HepG2 (cell line): ENCODE data around the gene KCNAB2. TPM values are rescaled to one million over a fixed set of nuclear protein-coding genes. Genes with fewer than 3 reads are reported as not detected.

Experiments used
- ATAC-seq: fragments of 200-7000 bp; cut with Tn5 transposase; 3 replicates; pipeline ENCODE4 v1.9.1; 2020; ENCODE audit warnings: mild to moderate bottlenecking, moderate library complexity
- BruUV-seq: library from RNA; stranded (reverse); fragments of 400-500 nt; replicated peaks from 2 replicates; lab custom pipeline; 2021; lab: Mats Ljungman, UMichigan
- CTCF ChIA-PET: fragments of 300-600 bp; formaldehyde crosslinking; extraction: SDS; loops from one replicate; lab custom pipeline; 2021; ENCODE audit warnings: low total read pairs, inconsistent platforms, low intra/inter-chr PET ratio; lab: Yijun Ruan, JAX
- POLR2A ChIA-PET: fragments of 350-600 bp; sonication (Branson Sonifier 250); formaldehyde crosslinking; loops from one replicate; lab custom pipeline; 2020; ENCODE audit warnings: antibody characterized with exemption, inconsistent platforms; lab: Yijun Ruan, JAX
- DNase-seq: peaks from one replicate; pipeline ENCODE4 v3.0.0-alpha.2; 2015; ENCODE audit warnings: low spot score
- FAIRE-seq: peaks from 3 replicates; lab custom pipeline; 2011; peaks lifted over from hg19 to GRCh38; lab: Jason Lieb, UNC
- H2AFZ ChIP-seq: one replicate; pipeline ENCODE4 v1.6.1; 2011; ENCODE audit warnings: low read length, inconsistent platforms
- H3K27ac ChIP-seq: fragments of 300-600 bp; 3 replicates; pipeline ENCODE4 v1.8.0; 2011; ENCODE audit warnings: mixed run types, mild to moderate bottlenecking, mixed read lengths, low read length, inconsistent platforms; ENCODE audit not compliant: insufficient read depth; ENCODE audit errors: extremely low read length
- H3K27me3 ChIP-seq, 2 experiments: fragments of 200-600 bp in 1 of 2; 2 replicates in 1 of 2; 3 replicates in 1 of 2; pipeline versions ENCODE4 v1.6.0 to v1.8.0; 2011; ENCODE audit warnings: low read length in 2 of 2, mild to moderate bottlenecking in 2 of 2, moderate library complexity in 2 of 2, inconsistent platforms in 1 of 2; ENCODE audit not compliant: insufficient read depth in 2 of 2, control insufficient read depth in 1 of 2
- H3K36me3 ChIP-seq, 2 experiments: fragments of 200-600 bp in 1 of 2; replicated peaks in 1 of 2; 2 replicates in 1 of 2; 3 replicates in 1 of 2; pipeline versions ENCODE4 v1.5.1 to v1.8.0; 2011; ENCODE audit warnings: low read length in 2 of 2, inconsistent platforms in 1 of 2; ENCODE audit not compliant: insufficient read depth in 2 of 2, control insufficient read depth in 1 of 2
- H3K4me1 ChIP-seq: 2 replicates; pipeline ENCODE4 v1.5.1; 2012; ENCODE audit warnings: low read length, inconsistent platforms; ENCODE audit not compliant: insufficient read depth
- H3K4me2 ChIP-seq: 2 replicates; pipeline ENCODE4 v1.6.0; 2011; ENCODE audit warnings: low read depth, low read length, inconsistent platforms
- H3K4me3 ChIP-seq, 3 experiments: fragments of 200-600 bp in 1 of 3; sonication (generic), shearing (Covaris generic) in 1 of 3; replicated peaks in 1 of 3; 2 replicates each; pipeline ENCODE4 v1.5.1; 2011 to 2016; ENCODE audit warnings: low read length in 3 of 3, inconsistent platforms in 2 of 3, low read depth in 2 of 3, mild to moderate bottlenecking in 2 of 3, control low read depth in 1 of 3, mixed read lengths in 1 of 3; ENCODE audit not compliant: insufficient read depth in 1 of 3
- H3K79me2 ChIP-seq: one replicate; pipeline ENCODE4 v1.6.1; 2011; ENCODE audit warnings: low read length, inconsistent platforms; ENCODE audit not compliant: insufficient read depth
- H3K9ac ChIP-seq: 2 replicates; pipeline ENCODE4 v1.6.0; 2011; ENCODE audit warnings: mild to moderate bottlenecking, low read depth, low read length, inconsistent platforms; ENCODE audit not compliant: insufficient read depth
- H3K9me3 ChIP-seq: 2 replicates; pipeline ENCODE4 v1.5.1; 2012; ENCODE audit warnings: mild to moderate bottlenecking, low read length
- H4K20me1 ChIP-seq: 2 replicates; pipeline ENCODE4 v1.6.0; 2011; ENCODE audit warnings: inconsistent platforms, mild to moderate bottlenecking, low read length, moderate library complexity; ENCODE audit not compliant: insufficient read depth
- ARNT ChIP-seq: fragments of 450-650 bp; IDR thresholded peaks from 2 replicates; pipeline ENCODE4 v1.6.1; 2017
- ELK4 ChIP-seq: sonication (generic); formaldehyde crosslinking; IDR thresholded peaks from 2 replicates; pipeline ENCODE4 v1.9.0; 2021; ENCODE audit warnings: missing genetic modification reagents, borderline replicate concordance
- HMGXB3 ChIP-seq: sonication (generic); formaldehyde crosslinking; IDR thresholded peaks from 2 replicates; pipeline ENCODE4 v1.4.0; 2020; ENCODE audit warnings: missing genetic modification reagents, borderline replicate concordance
- MEF2D ChIP-seq: sonication (generic); formaldehyde crosslinking; IDR thresholded peaks from 2 replicates; pipeline ENCODE4 v1.5.1; 2020; ENCODE audit warnings: mild to moderate bottlenecking, missing genetic modification reagents
- TFDP1 ChIP-seq: IDR thresholded peaks from 2 replicates; pipeline ENCODE4 v1.6.1; 2016; ENCODE audit warnings: missing compliant biosample characterization, missing genetic modification reagents, borderline replicate concordance
- TRIM22 ChIP-seq: fragments of 450-650 bp; IDR thresholded peaks from 2 replicates; pipeline ENCODE4 v1.6.1; 2017
- ZBTB49 ChIP-seq: sonication (generic); formaldehyde crosslinking; IDR thresholded peaks from 2 replicates; pipeline ENCODE4 v1.4.0; 2020; ENCODE audit warnings: missing genetic modification reagents, borderline replicate concordance
- ZNF326 ChIP-seq: sonication (generic); formaldehyde crosslinking; IDR thresholded peaks from 2 replicates; pipeline ENCODE4 v1.4.0; 2020; ENCODE audit warnings: missing genetic modification reagents, borderline replicate concordance
- ZNF549 ChIP-seq: sonication (generic); formaldehyde crosslinking; IDR thresholded peaks from 2 replicates; pipeline ENCODE4 v1.5.0; 2020; ENCODE audit warnings: missing genetic modification reagents
- WGBS: methylation state at CpG from one replicate; pipeline ENCODE4 v1.1.6; 2017; ENCODE audit warnings: low lambda C conversion rate; 5-methylcytosine and 5-hydroxymethylcytosine counted together
- in situ Hi-C: cut with HindIII; loops from 2 replicates; pipeline ENCODE4 v1.10.0; 2017; ENCODE audit warnings: low pct_unique_long_range_greater_than_20kb; ENCODE audit not compliant: extremely low pct_ligation_motif_present
- intact Hi-C: fragments of 100-400 bp; cut with micrococcal nuclease; formaldehyde crosslinking; loops from one replicate; pipeline ENCODE4 v1.10.0; 2022; ENCODE audit not compliant: unreplicated experiment
- polyA plus RNA-seq, 8 experiments: library from polyadenylated mRNA; depleted of rRNA in 3 of 8; stranded (reverse) in 7 of 8; unstranded in 1 of 8; fragments of >200 nt; fragmentation: Illumina TruSeq in 4 of 8; extraction: Trizol in 4 of 8; gene quantifications; 2 replicates each; pipeline versions ENCODE4 v1.2.1 to v1.2.3, GENCODE V29; 2011 to 2016; ENCODE audit warnings: low read depth in 4 of 8, missing spikeins in 1 of 8, mixed read lengths in 1 of 8; ENCODE audit not compliant: insufficient read depth in 1 of 8
- total RNA-seq, 5 experiments: library from RNA; depleted of rRNA; stranded (reverse); fragments of >200 nt; fragmentation: Illumina TruSeq; extraction: Trizol; gene quantifications; 2 replicates each; pipeline ENCODE4 v1.2.3, GENCODE V29; 2016; ENCODE audit warnings: low read depth in 1 of 5

KCNAB2 gene
- total and polyA plus RNA-seq, 2 of the 13 experiments (the other 11 are each of a cell fraction or from before 2014, with no cell fraction given) = 6.2 to 8.8 TPM

- no peak for ATAC-seq
- no peaks in the 10 kb centered on the region for H3K36me3 ChIP-seq
- H2AFZ ChIP-seq = no peak overlapping the region
- no TSS peak for BruUV-seq
- TF ChIP-seq ZBTB49 (CRISPR knock-in tag) = no peak
- no peak for TF ChIP-seq ELK4 (CRISPR knock-in tag)
- TF ChIP-seq ZNF326 = no peak
- no peak for TF ChIP-seq MEF2D (CRISPR knock-in tag)
- TF ChIP-seq HMGXB3 (CRISPR knock-in tag) = no peak
- no peak for TF ChIP-seq ZNF549
- TF ChIP-seq ARNT = no peak
- TF ChIP-seq TFDP1 = no peak
- TF ChIP-seq TRIM22 = no peak
- TF ChIP-seq, all 625 proteins: peak for 0
- POLR2A ChIA-PET = no interaction called here
- Histone ChIP-seq H3K27me3 (no peaks in the 10 kb centered on the region), H3K9ac (no peak overlapping the region), H3K9me3 (no peaks in the 10 kb centered on the region), H3K27ac (no peak overlapping the region), H3K79me2 (no peaks in the 10 kb centered on the region), H4K20me1 (no peaks in the 10 kb centered on the region), H3K4me3 (no peak overlapping the region), H3K4me2 (no peak overlapping the region), H3K4me1 (peaks cover 41% of the 10 kb centered on the region)
- DNase-seq (no peak), FAIRE-seq (no peak)
- 81% methylated on average over 14 of the region's 16 CpGs for WGBS
- CTCF ChIA-PET = no interaction called here
- in situ Hi-C loops (no loop called here), intact Hi-C loops (no loop called here)
Observed at GRCh38 chr1:5996641-5997270, 48.9 kb upstream of the KCNAB2 start.
